ENCODE data around the gene PDE2A.

Gene PDE2A

GRCh38 chr11:72704028-72704782 lies 30.0 kb upstream of the PDE2A start:
- DNase-seq, result no peak

DNA sequence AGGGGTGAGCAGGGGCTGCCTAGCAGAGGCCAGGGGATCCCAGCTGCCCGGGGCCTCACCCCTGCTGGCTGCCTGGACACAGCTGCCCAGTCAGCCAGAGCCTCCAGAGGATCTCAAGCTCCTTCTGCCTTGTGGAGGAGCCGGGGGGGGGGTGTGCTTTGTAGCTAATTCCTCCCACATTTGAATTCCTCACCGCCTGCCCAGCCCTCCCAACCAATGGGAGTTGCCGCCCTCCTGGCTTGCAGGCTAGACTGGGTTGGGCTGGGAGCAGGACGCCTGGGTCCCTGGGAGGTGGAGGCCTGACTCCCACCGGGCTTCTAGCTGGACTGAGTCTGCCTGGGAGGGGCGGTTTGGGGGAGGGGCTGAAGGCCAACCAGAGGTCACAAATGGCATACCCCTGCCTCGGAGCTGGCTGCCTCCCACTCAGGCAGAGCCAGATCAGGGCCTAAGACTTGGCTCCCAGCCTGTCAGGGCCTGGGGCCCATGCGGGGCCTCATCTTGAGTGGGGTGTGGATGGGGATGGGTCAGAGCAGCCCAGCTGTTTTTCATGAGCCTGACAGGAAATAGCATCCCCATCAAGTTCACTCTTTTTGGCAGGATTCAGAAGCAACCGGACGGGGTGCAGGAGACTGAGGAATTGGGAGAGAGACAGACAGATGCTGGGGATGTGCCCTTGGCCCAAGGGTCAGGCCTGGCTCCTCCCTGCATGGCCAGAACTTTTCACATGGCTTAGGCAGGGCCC lies 29.2 kb upstream of the PDE2A start:
- peak; percentile 73 for DNase-seq

DNA sequence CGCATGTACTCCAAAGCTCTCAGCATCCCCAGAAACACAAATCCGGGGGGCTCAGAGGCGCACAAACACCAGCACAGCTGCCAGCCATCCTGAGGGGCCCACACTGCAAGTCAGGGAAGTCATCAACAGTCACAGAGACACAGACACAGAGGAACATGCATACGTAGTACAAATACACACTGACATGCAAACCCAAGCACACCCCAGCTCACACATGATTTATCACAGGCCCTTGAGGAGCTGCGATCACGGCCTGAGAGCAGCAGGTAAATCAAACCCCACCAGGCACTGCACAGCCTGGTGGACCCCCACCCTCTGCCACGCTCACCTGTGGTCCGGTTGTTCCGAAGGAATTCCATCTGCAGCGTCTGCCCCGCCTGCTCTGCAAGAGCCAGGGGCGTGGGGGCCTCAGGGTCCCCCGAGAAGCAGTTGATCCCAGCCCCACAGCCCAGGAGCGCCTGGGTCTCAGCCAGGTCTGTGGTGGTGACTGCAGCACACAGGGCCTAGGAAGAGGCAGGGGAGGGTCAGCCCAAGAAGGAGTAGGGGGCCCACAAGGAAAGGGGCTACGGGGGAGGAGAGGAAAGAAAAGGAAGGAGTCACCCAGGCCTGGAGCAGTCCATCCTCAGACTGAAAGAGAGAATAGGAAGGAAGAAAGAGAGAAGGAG lies 28.5 kb upstream of the PDE2A start:
- no peak for DNase-seq

GRCh38 chr11:72702096-72702495 lies 27.9 kb upstream of the PDE2A start:
- no peak for DNase-seq

- no peak for DNase-seq
These were observed 27.2 kb upstream of the PDE2A start for GRCh38 chr11:72701466-72701865.

- DNase-seq, result peak; percentile 34
These were observed 25.9 kb upstream of the PDE2A start for GRCh38 chr11:72700146-72700545.

- no peak for DNase-seq
These were observed 23.6 kb upstream of the PDE2A start for GRCh38 chr11:72697814-72698213.

DNA sequence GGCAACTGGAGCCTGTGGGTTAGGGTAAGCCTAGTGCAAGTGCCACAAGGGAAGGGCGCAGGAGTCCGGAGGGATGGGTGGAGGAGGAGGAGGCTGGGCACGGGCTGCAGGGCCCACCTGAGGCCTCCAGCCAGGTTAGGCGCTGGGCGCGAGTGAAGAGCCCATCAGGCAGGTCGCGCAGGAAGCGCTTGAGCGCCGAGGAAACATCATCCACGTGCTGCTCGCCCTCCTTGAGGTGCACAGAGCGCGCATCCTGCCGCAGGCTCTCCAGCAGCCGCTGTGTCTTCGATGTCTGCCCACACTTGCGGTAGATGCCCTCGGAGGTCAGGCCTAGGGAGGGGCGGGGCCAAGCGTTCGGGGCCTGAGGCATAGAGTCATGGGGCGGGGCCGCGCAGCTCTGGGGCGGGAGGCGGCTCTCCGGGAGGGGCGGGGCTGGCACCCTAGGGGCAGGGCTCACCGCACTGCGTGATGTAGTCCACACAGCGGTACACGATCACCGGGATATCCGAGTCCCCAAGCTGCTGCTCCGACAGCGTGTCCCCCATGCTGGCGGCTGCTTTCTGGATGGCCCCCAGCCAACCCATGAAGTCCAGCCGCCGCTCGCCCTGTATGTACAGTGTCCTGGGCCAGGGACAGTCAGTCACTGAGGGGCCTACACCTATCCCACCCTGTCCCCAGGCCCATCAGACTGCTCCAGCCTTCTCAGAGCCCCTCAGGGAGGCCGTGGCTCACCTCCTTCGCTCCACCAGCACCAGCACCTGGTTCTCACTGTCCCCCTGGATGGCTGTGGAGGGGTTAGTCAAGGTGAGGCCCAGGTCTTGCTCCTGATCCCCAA lies 22.9 kb upstream of the PDE2A start:
- no peak for DNase-seq

DNA sequence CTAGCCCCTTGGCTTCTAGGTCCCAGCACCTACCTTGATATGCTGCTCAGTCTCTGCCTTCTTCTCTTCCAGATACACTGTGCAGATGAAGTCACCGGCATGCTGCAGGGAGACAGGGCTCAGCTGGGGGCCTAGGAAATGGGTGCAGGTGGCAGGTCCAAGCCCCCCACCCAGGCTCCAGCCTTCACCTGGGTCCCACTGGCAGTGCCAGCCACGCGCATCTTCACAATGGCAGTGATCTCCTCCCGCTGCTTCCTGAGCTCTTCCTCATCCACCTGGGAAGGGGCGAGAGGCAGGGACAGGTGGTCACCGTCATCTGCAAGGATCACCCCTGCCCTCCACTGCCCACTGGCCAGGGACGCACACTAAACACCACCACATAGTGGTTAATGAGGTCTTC lies 21.1 kb upstream of the PDE2A start:
- no peak for DNase-seq

DNA sequence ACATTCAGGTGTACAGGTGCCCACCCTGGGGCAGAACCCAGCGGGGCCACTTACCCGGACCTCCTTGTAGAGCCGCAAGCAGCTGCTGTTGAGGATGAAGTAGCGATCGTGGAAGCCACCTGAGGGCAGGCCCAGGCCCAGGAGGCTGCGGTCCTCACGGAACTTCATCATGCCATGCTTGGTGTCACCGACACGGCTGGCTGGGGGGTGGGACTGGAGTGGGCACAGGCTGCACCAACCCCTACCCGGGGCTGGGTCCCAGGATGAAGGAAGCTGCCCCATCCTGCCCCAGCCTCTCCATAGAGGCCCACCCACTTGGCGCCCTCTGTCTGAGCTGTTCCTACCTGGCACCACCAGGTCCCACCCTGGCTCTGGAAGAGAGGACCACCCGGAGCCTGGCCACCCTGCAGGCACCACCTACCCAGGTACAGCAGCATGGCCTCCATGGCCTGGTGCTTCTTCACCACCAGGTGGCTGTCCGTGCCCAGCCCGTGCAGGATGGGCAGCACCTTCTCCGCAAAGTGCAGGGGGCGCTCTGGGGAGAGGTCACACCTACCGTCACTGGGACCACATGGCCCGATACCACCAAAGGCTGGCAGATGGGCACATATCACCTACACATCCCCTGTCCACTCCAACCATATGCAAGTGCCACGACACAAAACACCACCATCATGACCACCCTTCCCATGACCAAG lies 19.2 kb upstream of the PDE2A start:
- DNase-seq, result no peak

GRCh38 chr11:72692498-72693237 lies 18.4 kb upstream of the PDE2A start:
- DNase-seq, result no peak

DNA sequence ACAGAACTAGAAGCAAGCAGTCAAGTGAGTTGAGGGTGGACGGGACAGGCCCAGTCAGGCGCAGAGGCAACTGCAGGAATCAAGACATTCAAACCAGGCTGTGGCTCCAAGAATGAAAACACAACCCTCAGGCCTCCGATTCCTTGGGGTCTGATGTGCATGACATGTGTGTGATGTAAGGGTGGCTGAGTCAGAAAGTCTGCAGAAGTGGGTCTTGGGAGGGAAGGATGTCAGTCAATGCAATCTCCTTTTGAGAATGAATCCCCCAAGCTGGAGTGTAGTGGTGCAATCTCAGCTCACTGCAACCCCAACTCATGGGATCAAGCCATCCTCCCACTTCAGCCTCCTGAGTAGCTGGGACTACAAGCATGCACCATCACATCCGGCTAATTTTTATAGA lies 15.9 kb upstream of the PDE2A start:
- peak; percentile 17 for DNase-seq

GRCh38 chr11:72688929-72689328 lies 14.7 kb upstream of the PDE2A start:
- DNase-seq, result no peak

DNA sequence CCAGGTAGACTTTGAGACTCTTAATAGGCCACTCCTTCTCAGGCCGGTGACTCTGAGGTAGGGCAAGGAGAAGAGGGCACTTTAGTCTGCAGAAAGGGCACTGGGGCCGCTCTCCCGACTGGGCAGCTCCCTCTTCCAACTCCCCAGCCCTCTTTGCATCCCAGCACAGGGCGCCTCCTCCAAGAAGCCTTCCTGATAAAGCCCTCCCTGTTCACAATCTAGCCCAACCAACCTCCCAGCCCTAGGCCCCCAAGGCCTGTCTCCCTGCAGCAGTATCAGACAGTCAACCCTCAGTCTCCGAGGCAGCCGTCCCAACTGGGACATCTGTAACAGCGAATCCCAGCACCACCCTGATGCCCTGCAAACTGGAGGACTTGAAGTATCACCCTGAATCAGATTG lies 14.3 kb upstream of the PDE2A start:
- no peak for DNase-seq

GRCh38 chr11:72687326-72687725 lies 13.1 kb upstream of the PDE2A start:
- no peak for DNase-seq

- DNase-seq, result peak; percentile 43
These were observed 12.5 kb upstream of the PDE2A start for GRCh38 chr11:72686639-72687220.

- DNase-seq, result peak; percentile 43
These were observed 11.6 kb upstream of the PDE2A start for GRCh38 chr11:72685560-72686480.

DNA sequence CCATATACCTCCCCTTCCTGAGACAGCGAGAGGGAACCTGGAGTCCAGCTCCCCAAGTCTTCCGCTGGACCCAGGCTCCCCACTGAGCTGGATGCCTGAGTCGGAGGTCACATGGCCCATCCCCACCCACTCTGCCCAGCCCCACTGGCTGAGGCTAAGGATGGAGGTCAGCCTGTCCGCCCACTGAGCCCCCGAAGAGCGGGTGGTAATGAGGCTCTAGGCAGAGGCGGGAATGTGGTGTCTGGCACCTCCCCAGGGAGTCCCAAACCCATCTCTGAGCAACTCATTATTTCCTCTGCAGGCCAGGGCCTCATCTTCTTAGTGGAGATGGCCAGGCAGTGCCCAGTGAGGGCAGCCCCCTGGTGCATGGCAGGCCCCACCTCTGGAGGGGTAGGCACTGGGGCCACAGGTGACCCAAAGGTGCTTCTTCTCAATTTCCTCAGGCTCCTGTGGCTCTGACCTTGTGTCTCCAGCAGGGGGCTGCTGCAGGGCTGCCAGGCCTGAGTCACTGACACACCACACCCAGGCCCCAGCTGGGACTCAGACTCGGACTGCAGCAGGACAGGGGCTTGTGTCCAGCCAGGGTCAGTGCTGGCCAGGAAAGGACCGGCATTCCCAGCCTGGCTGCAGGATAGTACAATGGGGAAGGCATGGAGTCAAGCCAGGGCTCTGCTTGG lies 10.2 kb upstream of the PDE2A start:
- DNase-seq, result peak; percentile 48

GRCh38 chr11:72683782-72684200 lies 9.6 kb upstream of the PDE2A start:
- DNase-seq, result no peak

DNA sequence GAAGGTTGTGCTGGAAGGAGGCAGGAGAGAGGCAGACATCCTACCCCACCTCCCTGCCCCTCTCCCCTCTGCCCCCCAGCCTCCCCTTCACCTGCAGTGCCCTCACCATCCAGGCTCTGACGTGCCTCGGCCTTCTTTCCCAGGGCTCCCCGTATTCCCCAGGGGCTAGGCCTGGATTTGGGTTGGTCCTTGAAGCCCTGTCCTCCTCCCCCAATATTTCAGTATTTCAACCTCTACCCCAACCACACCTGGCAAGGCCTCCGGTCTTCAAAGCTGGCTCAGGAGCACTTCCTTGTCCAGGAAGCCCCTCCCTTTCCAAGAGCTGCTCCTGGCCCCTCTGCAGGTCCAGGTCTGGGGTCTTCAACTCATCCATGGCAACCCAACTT lies 8.6 kb upstream of the PDE2A start:
- DNase-seq, result no peak
